ENCODE results near the gene PLCXD1.

DNA sequence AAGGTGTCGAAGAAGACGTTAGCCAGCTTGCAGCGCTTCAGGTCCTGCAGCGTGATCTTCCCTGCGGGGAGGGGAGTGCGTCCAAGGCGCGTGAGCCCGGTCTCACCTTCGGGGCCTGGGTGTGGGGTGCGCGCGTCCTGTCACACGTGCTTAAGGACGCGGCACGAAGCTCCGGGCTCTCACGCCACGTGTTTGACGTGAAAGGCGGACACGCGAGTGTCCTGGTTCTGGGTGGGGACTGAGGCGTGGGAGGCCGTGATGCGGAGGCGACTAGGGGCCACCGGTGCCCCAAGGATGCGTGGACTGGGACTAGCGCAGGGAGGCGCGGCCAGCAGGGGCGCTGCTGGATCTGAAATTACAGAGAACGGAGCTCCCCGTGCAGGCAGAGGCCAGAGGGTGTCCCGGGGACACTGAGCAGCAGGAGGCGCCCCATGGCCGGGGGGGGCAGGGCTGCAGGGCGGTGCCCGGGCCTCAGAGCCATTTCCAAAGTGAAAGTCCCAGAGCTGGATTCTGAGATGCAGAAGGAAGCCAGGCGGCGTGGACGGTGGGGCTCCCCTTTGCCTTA, 57.7 kb downstream of the PLCXD1 start:
- TF ChIP-seq, protein P1, sequence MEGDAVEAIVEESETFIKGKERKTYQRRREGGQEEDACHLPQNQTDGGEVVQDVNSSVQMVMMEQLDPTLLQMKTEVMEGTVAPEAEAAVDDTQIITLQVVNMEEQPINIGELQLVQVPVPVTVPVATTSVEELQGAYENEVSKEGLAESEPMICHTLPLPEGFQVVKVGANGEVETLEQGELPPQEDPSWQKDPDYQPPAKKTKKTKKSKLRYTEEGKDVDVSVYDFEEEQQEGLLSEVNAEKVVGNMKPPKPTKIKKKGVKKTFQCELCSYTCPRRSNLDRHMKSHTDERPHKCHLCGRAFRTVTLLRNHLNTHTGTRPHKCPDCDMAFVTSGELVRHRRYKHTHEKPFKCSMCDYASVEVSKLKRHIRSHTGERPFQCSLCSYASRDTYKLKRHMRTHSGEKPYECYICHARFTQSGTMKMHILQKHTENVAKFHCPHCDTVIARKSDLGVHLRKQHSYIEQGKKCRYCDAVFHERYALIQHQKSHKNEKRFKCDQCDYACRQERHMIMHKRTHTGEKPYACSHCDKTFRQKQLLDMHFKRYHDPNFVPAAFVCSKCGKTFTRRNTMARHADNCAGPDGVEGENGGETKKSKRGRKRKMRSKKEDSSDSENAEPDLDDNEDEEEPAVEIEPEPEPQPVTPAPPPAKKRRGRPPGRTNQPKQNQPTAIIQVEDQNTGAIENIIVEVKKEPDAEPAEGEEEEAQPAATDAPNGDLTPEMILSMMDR (IDR thresholded peaks at IDR 0.05) = no peak
- no peak for TF ChIP-seq EP300 (IDR thresholded peaks at IDR 0.05)
